Sigmoid colon (tissue), 7 donors: Measurements from ENCODE around the gene PIK3CD. TPM values are rescaled to one million over a fixed set of nuclear protein-coding genes. Genes with fewer than 3 reads are reported as not detected.

Experiments
- DNase-seq: peaks from one replicate; pipeline ENCODE4 v3.0.0-alpha.2; 2019
- H3K27ac ChIP-seq, 4 donors: fragments of 200-600 bp; sonication (generic); one replicate each; pipeline ENCODE4 v1.5.1; 2016 to 2019; ENCODE audit warnings: mild to moderate bottlenecking in 1 of 4
- H3K27me3 ChIP-seq, 3 donors: fragments of 200-600 bp; sonication (generic); one replicate each; pipeline ENCODE4 v1.5.1; 2019; ENCODE audit warnings: mild to moderate bottlenecking in 1 of 3
- H3K36me3 ChIP-seq, 4 donors: fragments of 200-600 bp; sonication (generic); one replicate each; pipeline ENCODE4 v1.5.1; 2016 to 2019
- H3K4me1 ChIP-seq, 4 donors: fragments of 200-600 bp; sonication (generic); one replicate each; pipeline ENCODE4 v1.5.1; 2017 to 2019
- H3K4me3 ChIP-seq, 4 donors: fragments of 200-600 bp; sonication (generic); one replicate each; pipeline ENCODE4 v1.5.1; 2017 to 2019; ENCODE audit warnings: mild to moderate bottlenecking in 2 of 4, moderate library complexity in 1 of 4
- H3K9me3 ChIP-seq, 4 donors: fragments of 200-600 bp in 3 of 4; sonication (generic) in 3 of 4; one replicate each; pipeline versions ENCODE4 v1.5.1 to v1.6.1; 2013 to 2019
- CTCF ChIP-seq, 4 experiments: fragments of 450-650 bp in 3 of 4; fragments of 200-600 bp in 1 of 4; IDR thresholded peaks; one replicate each; pipeline ENCODE4 v1.5.1; 2016 to 2019; ENCODE audit warnings: antibody characterized with exemption in 4 of 4, mild to moderate bottlenecking in 3 of 4, moderate library complexity in 2 of 4
- EP300 ChIP-seq, 4 donors: sonication (generic); formaldehyde crosslinking; IDR thresholded peaks; one replicate each; pipeline ENCODE4 v1.6.1; 2017; ENCODE audit warnings: antibody characterized with exemption in 4 of 4
- POLR2A ChIP-seq, 2 donors: fragments of 450-650 bp; IDR thresholded peaks; one replicate each; pipeline ENCODE4 v1.6.1; 2016; ENCODE audit warnings: antibody characterized with exemption in 2 of 2, mild to moderate bottlenecking in 2 of 2, moderate library complexity in 2 of 2
- POLR2AphosphoS5 ChIP-seq, 4 donors: sonication (generic); formaldehyde crosslinking; IDR thresholded peaks; one replicate each; pipeline ENCODE4 v1.6.1; 2017; ENCODE audit warnings: antibody characterized with exemption in 4 of 4
- WGBS, 2 donors: extraction: QIAGEN DNeasy Blood & Tissue Kit; methylation state at CpG; one replicate each; pipeline ENCODE4 v1.1.7; 2013; 5-methylcytosine and 5-hydroxymethylcytosine counted together
- intact Hi-C: fragments of 100-400 bp; cut with DNase I; formaldehyde crosslinking; loops from one replicate; pipeline ENCODE4 v1.15.1; 2023
- polyA plus RNA-seq, 3 donors: library from polyadenylated mRNA; stranded (reverse); fragments of 200-250 nt; gene quantifications; one replicate each; pipeline ENCODE4 v1.2.3, GENCODE V29; 2013
- total RNA-seq, 4 donors: library from RNA; depleted of rRNA; stranded (reverse); fragments of >200 nt; gene quantifications; one replicate each; pipeline ENCODE4 v1.1.0, GENCODE V29; 2016
- donor health status: healthy with polysubstance abuse.
- donor health status: Bipolar disorder and iron deficiency.
- donor health status: healthy.

The PIK3CD gene
- total and polyA plus RNA-seq, 7 donors = 1.2 to 23.1 (median 8.7) TPM

- Histone ChIP-seq H3K4me3 (no peak overlapping the region), H3K27me3 (peaks cover 16 to 41% (median 28%) of the 10 kb centered on the region in 3 donors), H3K27ac (no peak overlapping the region), H3K9me3 (no peaks in the 10 kb centered on the region), H3K4me1 (peaks cover 0 to 17% (median 13%) of the 10 kb centered on the region in 4 donors), H3K36me3 (no peaks in the 10 kb centered on the region)
- 52 to 73% methylated on average over 10 of the region's 10 CpGs for WGBS, 2 donors
- intact Hi-C loops = no loop called here
- no peak for TF ChIP-seq CTCF (IDR thresholded peaks at IDR 0.05)
- no peak for TF ChIP-seq EP300 (IDR thresholded peaks at IDR 0.05)
- no peak for TF ChIP-seq POLR2AphosphoS5 (IDR thresholded peaks at IDR 0.05)
- no peak for TF ChIP-seq POLR2A (IDR thresholded peaks at IDR 0.05)
- no peak for DNase-seq
These were observed 3.4 kb upstream of the PIK3CD start for GRCh38 chr1:9648171-9648570.

- H3K27me3 ChIP-seq = peaks cover 16 to 54% (median 32%) of the 10 kb centered on the region in 3 donors
- H3K4me3 ChIP-seq = no peak overlapping the region
- WGBS, 2 donors = 84 to 94% methylated on average over 3 of the region's 3 CpGs
- no peaks in the 10 kb centered on the region for H3K36me3 ChIP-seq
- intact Hi-C loops = no loop called here
- H3K9me3 ChIP-seq = no peaks in the 10 kb centered on the region
- H3K4me1 ChIP-seq = peaks cover 0 to 17% (median 13%) of the 10 kb centered on the region in 4 donors
- H3K27ac ChIP-seq = no peak overlapping the region
- TF ChIP-seq CTCF (IDR thresholded peaks at IDR 0.05) (no peak), POLR2AphosphoS5 (IDR thresholded peaks at IDR 0.05) (no peak), POLR2A (IDR thresholded peaks at IDR 0.05) (no peak), EP300 (IDR thresholded peaks at IDR 0.05) (no peak)
- DNase-seq = no peak
These were observed 1.8 kb upstream of the PIK3CD start for GRCh38 chr1:9649769-9650168.

GRCh38 chr1:9651220-9651564 lies 339 bp upstream of the PIK3CD start:
- peaks cover 16 to 54% (median 32%) of the 10 kb centered on the region in 3 donors for H3K27me3 ChIP-seq
- H3K9me3 ChIP-seq = no peaks in the 10 kb centered on the region
- H3K36me3 ChIP-seq = no peaks in the 10 kb centered on the region
- peak overlapping the region in 3 of 4 donors; percentile 33 to 56 (median 48) for H3K4me3 ChIP-seq
- 16 to 26% methylated on average over 10 of the region's 10 CpGs for WGBS, 2 donors
- intact Hi-C loops = no loop called here
- peaks cover 0 to 17% (median 13%) of the 10 kb centered on the region in 4 donors for H3K4me1 ChIP-seq
- TF ChIP-seq POLR2A (IDR thresholded peaks at IDR 0.05) (no peak), CTCF (IDR thresholded peaks at IDR 0.05) (no peak), EP300 (IDR thresholded peaks at IDR 0.05) (no peak), POLR2AphosphoS5 (IDR thresholded peaks at IDR 0.05) (no peak)
- DNase-seq = no peak
- H3K27ac ChIP-seq = peak overlapping the region in 1 of 4 donors; percentile 48

GRCh38 chr1:9652379-9653209 lies 1.1 kb downstream of the PIK3CD start:
- H3K27ac ChIP-seq = peak overlapping the region in 3 of 4 donors; percentile 48 to 56 (median 49)
- DNase-seq = no peak
- peaks cover 16 to 54% (median 32%) of the 10 kb centered on the region in 3 donors for H3K27me3 ChIP-seq
- H3K36me3 ChIP-seq = no peaks in the 10 kb centered on the region
- intact Hi-C loops = no loop called here
- no peaks in the 10 kb centered on the region for H3K9me3 ChIP-seq
- 5 to 11% methylated on average over 55 of the region's 55 CpGs for WGBS, 2 donors
- H3K4me3 ChIP-seq = peak overlapping the region in 3 of 4 donors; percentile 33 to 56 (median 48)
- H3K4me1 ChIP-seq = peaks cover 0 to 17% (median 13%) of the 10 kb centered on the region in 4 donors
- TF ChIP-seq EP300 (IDR thresholded peaks at IDR 0.05) (no peak), POLR2AphosphoS5 (IDR thresholded peaks at IDR 0.05) (no peak), CTCF (IDR thresholded peaks at IDR 0.05) (no peak), POLR2A (IDR thresholded peaks at IDR 0.05) (no peak)
